K562 (cell line): ENCODE results near the gene CELA1. TPM values are rescaled to one million over a fixed set of nuclear protein-coding genes. Genes with fewer than 3 reads are reported as not detected.

ENCODE experiments used
- BRF1 ChIP-seq: IDR thresholded peaks from 3 replicates; pipeline ENCODE4 v1.6.1; 2011; ENCODE audit warnings: borderline replicate concordance, mild to moderate bottlenecking; ENCODE audit not compliant: insufficient read length; ENCODE audit errors: extremely low read depth
- CBX2 ChIP-seq: fragments of 200-600 bp; sonication (generic); IDR thresholded peaks from one replicate; pipeline ENCODE4 v1.6.1; 2012; ENCODE audit warnings: mild to moderate bottlenecking, low read length, inconsistent platforms; ENCODE audit not compliant: insufficient read depth, poor library complexity, severe bottlenecking
- CHD1 ChIP-seq: fragments of 200-600 bp; sonication (generic); IDR thresholded peaks from one replicate; pipeline ENCODE4 v1.6.1; 2012; ENCODE audit warnings: mild to moderate bottlenecking, moderate library complexity, low read length, inconsistent platforms
- ESRRA ChIP-seq: fragments of 450-650 bp; IDR thresholded peaks from 2 replicates; pipeline ENCODE4 v1.6.1; 2014; ENCODE audit warnings: low read depth, mild to moderate bottlenecking, moderate library complexity, borderline replicate concordance
- GATAD2A ChIP-seq: fragments of 450-650 bp; IDR thresholded peaks from 2 replicates; pipeline ENCODE4 v1.6.1; 2017
- HMGXB4 ChIP-seq: sonication (generic); formaldehyde crosslinking; IDR thresholded peaks from 2 replicates; pipeline ENCODE4 v1.8.1; 2023; ENCODE audit warnings: mild to moderate bottlenecking, missing genetic modification reagents
- ILK ChIP-seq: fragments of 450-650 bp; IDR thresholded peaks from 2 replicates; pipeline ENCODE4 v1.6.1; 2016; ENCODE audit warnings: missing genetic modification characterization, low read depth, mild to moderate bottlenecking, missing compliant biosample characterization, moderate library complexity, borderline replicate concordance
- IRF9 ChIP-seq: fragments of 450-650 bp; IDR thresholded peaks from 2 replicates; pipeline ENCODE4 v1.6.1; 2016; ENCODE audit warnings: missing biosample characterization, missing genetic modification characterization
- PBX2 ChIP-seq, 2 experiments: IDR thresholded peaks in 1 of 2; conservative IDR thresholded peaks in 1 of 2; 2 replicates each; pipeline ENCODE4 v1.6.1; 2016; ENCODE audit warnings: low read depth in 2 of 2, mild to moderate bottlenecking in 1 of 2, missing compliant biosample characterization in 1 of 2, missing genetic modification characterization in 1 of 2, moderate library complexity in 1 of 2
- PHB2 ChIP-seq: fragments of 450-650 bp; IDR thresholded peaks from 2 replicates; pipeline ENCODE4 v1.6.1; 2017; ENCODE audit warnings: low read depth
- RCOR1 ChIP-seq, 2 experiments: IDR thresholded peaks; 2 replicates each; pipeline ENCODE4 v1.6.1; 2012; ENCODE audit warnings: low read depth in 2 of 2, low read length in 2 of 2, borderline replicate concordance in 1 of 2, improper control_type of control experiment in 1 of 2
- RUNX1 ChIP-seq: sonication (generic); IDR thresholded peaks from 2 replicates; pipeline ENCODE4 v1.6.1; 2016; ENCODE audit warnings: antibody characterized with exemption, low read depth
- SIN3A ChIP-seq, 2 experiments: fragments of 150-350 bp in 1 of 2; IDR thresholded peaks; 2 replicates each; pipeline ENCODE4 v1.6.1; 2011 to 2016; ENCODE audit warnings: borderline replicate concordance in 2 of 2, low read depth in 2 of 2, low read length in 2 of 2, mild to moderate bottlenecking in 2 of 2, moderate library complexity in 2 of 2; ENCODE audit not compliant: control insufficient read depth in 1 of 2
- TCF7L2 ChIP-seq: fragments of 150-350 bp; IDR thresholded peaks from 2 replicates; pipeline ENCODE4 v1.6.1; 2016; ENCODE audit warnings: low read depth, mild to moderate bottlenecking, low read length, moderate library complexity
- TSC22D4 ChIP-seq: fragments of 450-650 bp; IDR thresholded peaks from 2 replicates; pipeline ENCODE4 v1.6.1; 2016; ENCODE audit warnings: missing genetic modification characterization, missing biosample characterization, control low read depth
- ZNF347 ChIP-seq: fragments of 450-650 bp; formaldehyde crosslinking; IDR thresholded peaks from 2 replicates; pipeline ENCODE4 v1.4.0; 2020; ENCODE audit warnings: low read depth, mild to moderate bottlenecking, moderate library complexity
- ZNF766 ChIP-seq: fragments of 200-800 bp; sonication (Bioruptor generic); conservative IDR thresholded peaks from 2 replicates; pipeline ENCODE4 v1.6.1; 2016; ENCODE audit warnings: missing genetic modification characterization, missing compliant biosample characterization
- polyA plus RNA-seq, 8 experiments: library from polyadenylated mRNA; depleted of rRNA in 4 of 8; stranded (reverse) in 5 of 8; unstranded in 3 of 8; fragments of >200 nt; fragmentation: Nextera tagmentation in 2 of 8; fragmentation: Illumina TruSeq in 1 of 8; extraction: Ambion mirVana in 2 of 8; extraction: Trizol in 1 of 8; gene quantifications; 2 replicates each; pipeline versions ENCODE4 v1.2.1 to v1.2.3, GENCODE V29; 2011 to 2014; ENCODE audit warnings: inconsistent platforms in 1 of 8, missing spikeins in 1 of 8
- total RNA-seq, 7 experiments: library from RNA; depleted of rRNA in 6 of 7; stranded (reverse); fragments of >200 nt in 6 of 7; fragmentation: Illumina TruSeq in 2 of 7; extraction: Trizol in 2 of 7; gene quantifications; 2 replicates each; pipeline versions ENCODE4 v1.2.1 to v1.2.3, GENCODE V29; 2011 to 2021; ENCODE audit warnings: low replicate concordance in 1 of 7
- TF ChIP-seq, protein P1 (sequence below): fragments of 250-450 bp; sonication (Bioruptor Pico); IDR thresholded peaks from 2 replicates; pipeline ENCODE4 v1.9.0; 2021; ENCODE audit warnings: mild to moderate bottlenecking, inconsistent platforms

CELA1 gene
- total and polyA plus RNA-seq, 9 of the 15 experiments (the other 6 are each of a cell fraction or from before 2014, with no cell fraction given), result 0.06 to 0.27 (median 0.22) TPM; not detected in 6

DNA sequence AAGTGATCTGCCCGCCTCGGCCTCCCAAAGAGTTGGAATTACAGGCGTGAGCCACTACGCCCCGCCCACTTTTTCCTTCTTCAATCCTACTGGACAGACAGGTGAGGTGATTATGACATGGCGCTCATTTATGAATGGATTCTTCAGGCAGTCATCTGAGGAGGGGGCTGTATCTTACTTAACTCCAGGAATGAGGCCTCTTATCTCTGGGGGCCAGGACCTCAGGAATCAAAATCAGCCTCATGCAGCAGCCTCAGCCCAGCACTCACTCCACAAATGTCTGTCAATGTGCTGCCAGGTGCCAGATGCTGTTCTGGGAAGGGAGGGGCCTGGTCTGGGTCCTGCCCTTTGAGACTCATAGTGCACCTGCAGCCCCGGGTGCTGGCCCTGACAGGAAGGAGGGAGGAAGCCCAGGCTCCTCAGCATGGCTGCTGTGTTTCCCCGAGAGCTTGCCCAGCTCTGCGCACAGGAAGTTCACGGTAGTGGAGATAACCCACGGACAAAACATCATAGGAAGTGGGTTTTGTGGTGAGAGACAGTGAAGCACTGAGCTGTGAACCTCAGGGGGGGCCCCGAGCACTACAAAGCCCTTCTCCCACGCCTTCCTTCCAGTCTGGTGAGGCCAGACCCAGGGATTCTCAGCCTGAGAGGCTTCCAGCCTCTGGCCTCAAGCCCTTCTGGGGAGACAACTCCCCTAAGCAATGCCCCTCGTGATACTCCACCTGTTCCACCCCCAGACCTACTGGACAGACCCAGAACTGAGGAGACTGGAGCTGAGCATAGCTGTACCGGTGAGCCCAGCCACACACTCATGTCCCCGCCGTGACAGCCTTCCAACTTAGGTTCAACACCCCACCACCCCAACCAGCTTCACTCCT lies 22.4 kb upstream of the CELA1 start (continued):
- TF ChIP-seq CHD1 (no peak), RUNX1 (peak; percentile 45; the same call in 1 of the 2 replicates), SIN3A (IDR thresholded peaks at IDR 0.05; ENCODE audit: borderline replicate concordance in 2 of 2, control insufficient read depth in 1 of 2, low read depth in 2 of 2, low read length in 2 of 2) (no peak), ILK (tag) (no peak), TCF7L2 (no peak), BRF1 (no peak), ZNF347 (CRISPR knock-in tag) (no peak), IRF9 (tag) (no peak), ESRRA (peak; percentile 45; the same call in 1 of the 2 replicates), CBX2 (no peak), ZNF766 (CRISPR knock-in tag) (peak; percentile 71; the same call in 1 of the 2 replicates), PBX2 (CRISPR knock-in tag; IDR thresholded peaks at IDR 0.05; ENCODE audit: low read depth) (no peak), PBX2 (tag; conservative IDR thresholded peaks at IDR 0.05; ENCODE audit: low read depth) (peak; percentile 67), PHB2 (peak; percentile 73), RCOR1 (IDR thresholded peaks at IDR 0.05; ENCODE audit: borderline replicate concordance in 1 of 2, low read depth in 2 of 2, low read length in 2 of 2) (peak; percentile 28 to 84; a peak in 2 of 4 replicates), TSC22D4 (tag) (no peak), GATAD2A (no peak), HMGXB4 (CRISPR knock-in tag) (no peak)
- TF ChIP-seq, protein P1, sequence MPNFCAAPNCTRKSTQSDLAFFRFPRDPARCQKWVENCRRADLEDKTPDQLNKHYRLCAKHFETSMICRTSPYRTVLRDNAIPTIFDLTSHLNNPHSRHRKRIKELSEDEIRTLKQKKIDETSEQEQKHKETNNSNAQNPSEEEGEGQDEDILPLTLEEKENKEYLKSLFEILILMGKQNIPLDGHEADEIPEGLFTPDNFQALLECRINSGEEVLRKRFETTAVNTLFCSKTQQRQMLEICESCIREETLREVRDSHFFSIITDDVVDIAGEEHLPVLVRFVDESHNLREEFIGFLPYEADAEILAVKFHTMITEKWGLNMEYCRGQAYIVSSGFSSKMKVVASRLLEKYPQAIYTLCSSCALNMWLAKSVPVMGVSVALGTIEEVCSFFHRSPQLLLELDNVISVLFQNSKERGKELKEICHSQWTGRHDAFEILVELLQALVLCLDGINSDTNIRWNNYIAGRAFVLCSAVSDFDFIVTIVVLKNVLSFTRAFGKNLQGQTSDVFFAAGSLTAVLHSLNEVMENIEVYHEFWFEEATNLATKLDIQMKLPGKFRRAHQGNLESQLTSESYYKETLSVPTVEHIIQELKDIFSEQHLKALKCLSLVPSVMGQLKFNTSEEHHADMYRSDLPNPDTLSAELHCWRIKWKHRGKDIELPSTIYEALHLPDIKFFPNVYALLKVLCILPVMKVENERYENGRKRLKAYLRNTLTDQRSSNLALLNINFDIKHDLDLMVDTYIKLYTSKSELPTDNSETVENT, result no peak
